ENCODE measurements around the gene LOX.

DNA sequence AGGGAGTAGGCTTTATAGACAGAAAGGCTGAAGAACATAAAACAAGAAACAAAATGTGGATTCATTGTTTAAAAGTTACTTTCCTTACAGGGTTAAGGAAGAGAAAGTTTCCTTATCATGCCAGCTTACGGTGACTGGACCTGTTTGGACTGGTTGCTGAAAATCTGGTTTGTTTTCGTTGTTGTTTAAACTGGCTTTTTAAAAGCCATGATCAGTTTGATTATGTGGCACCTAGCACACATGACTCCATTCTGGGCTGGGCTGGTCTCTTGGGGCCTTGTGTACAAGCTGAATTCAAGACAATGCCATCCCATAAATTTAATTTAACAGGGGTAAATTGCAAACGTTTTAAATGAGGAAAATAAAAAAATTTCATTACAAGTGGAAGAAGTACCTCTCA, 32.9 kb upstream of the LOX start:
- TF ChIP-seq, protein P1, sequence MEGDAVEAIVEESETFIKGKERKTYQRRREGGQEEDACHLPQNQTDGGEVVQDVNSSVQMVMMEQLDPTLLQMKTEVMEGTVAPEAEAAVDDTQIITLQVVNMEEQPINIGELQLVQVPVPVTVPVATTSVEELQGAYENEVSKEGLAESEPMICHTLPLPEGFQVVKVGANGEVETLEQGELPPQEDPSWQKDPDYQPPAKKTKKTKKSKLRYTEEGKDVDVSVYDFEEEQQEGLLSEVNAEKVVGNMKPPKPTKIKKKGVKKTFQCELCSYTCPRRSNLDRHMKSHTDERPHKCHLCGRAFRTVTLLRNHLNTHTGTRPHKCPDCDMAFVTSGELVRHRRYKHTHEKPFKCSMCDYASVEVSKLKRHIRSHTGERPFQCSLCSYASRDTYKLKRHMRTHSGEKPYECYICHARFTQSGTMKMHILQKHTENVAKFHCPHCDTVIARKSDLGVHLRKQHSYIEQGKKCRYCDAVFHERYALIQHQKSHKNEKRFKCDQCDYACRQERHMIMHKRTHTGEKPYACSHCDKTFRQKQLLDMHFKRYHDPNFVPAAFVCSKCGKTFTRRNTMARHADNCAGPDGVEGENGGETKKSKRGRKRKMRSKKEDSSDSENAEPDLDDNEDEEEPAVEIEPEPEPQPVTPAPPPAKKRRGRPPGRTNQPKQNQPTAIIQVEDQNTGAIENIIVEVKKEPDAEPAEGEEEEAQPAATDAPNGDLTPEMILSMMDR (IDR thresholded peaks at IDR 0.05): no peak
- no peak for TF ChIP-seq POLR2A (IDR thresholded peaks at IDR 0.05)
- TF ChIP-seq EP300 (IDR thresholded peaks at IDR 0.05): no peak
- no peak for TF ChIP-seq POLR2AphosphoS5 (IDR thresholded peaks at IDR 0.05)
